Thyroid gland (tissue), 4 donors: Measurements from ENCODE around the gene UNC119. TPM values are rescaled to one million over a fixed set of nuclear protein-coding genes. Genes with fewer than 3 reads are reported as not detected.
A peak's percentile ranks its signal among the peaks of the same experiment; 100 is the strongest.

Source experiments
- DNase-seq, 2 donors: peaks; one replicate each; pipeline ENCODE4 v3.0.0-alpha.2; 2019
- H3K27ac ChIP-seq, 3 donors: fragments of 200-600 bp; sonication (generic); 1 replicate in 2 of 3; 2 replicates in 1 of 3; pipeline ENCODE4 v1.5.1; 2016 to 2019; ENCODE audit warnings: mild to moderate bottlenecking in 1 of 3, moderate library complexity in 1 of 3
- H3K27me3 ChIP-seq: fragments of 200-600 bp; sonication (generic); one replicate; pipeline ENCODE4 v1.5.1; 2019
- H3K36me3 ChIP-seq, 2 donors: fragments of 200-600 bp; sonication (generic); one replicate each; pipeline ENCODE4 v1.5.1; 2016 to 2019
- H3K4me1 ChIP-seq, 2 donors: fragments of 200-600 bp; sonication (generic); one replicate each; pipeline ENCODE4 v1.5.1; 2017 to 2019
- H3K4me3 ChIP-seq, 3 donors: fragments of 200-600 bp; sonication (generic); replicated peaks in 1 of 3; 1 replicate in 2 of 3; 2 replicates in 1 of 3; pipeline ENCODE4 v1.5.1; 2016; ENCODE audit warnings: mild to moderate bottlenecking in 1 of 3
- H3K9me3 ChIP-seq: fragments of 200-600 bp; sonication (generic); one replicate; pipeline ENCODE4 v1.5.1; 2017
- CTCF ChIP-seq, 6 experiments: fragments of 200-600 bp in 3 of 6; fragments of 450-650 bp in 3 of 6; sonication (generic) in 3 of 6; IDR thresholded peaks; one replicate each; pipeline ENCODE4 v1.5.1; 2016 to 2019; ENCODE audit warnings: antibody characterized with exemption in 6 of 6, mild to moderate bottlenecking in 2 of 6, inconsistent platforms in 1 of 6, moderate library complexity in 1 of 6
- POLR2A ChIP-seq, 2 donors: fragments of 450-650 bp; IDR thresholded peaks; one replicate each; pipeline ENCODE4 v1.6.1; 2017; ENCODE audit warnings: antibody characterized with exemption in 2 of 2, mild to moderate bottlenecking in 2 of 2, moderate library complexity in 1 of 2
- WGBS, 2 donors: methylation state at CpG; one replicate each; pipeline ENCODE4 v1.1.5; 2017; 5-methylcytosine and 5-hydroxymethylcytosine counted together
- intact Hi-C: fragments of 100-400 bp; cut with DNase I; formaldehyde crosslinking; loops from one replicate; pipeline ENCODE4 v1.15.1; 2023
- total RNA-seq, 4 donors: library from RNA; depleted of rRNA; stranded (reverse); fragments of >200 nt; gene quantifications; one replicate each; pipeline ENCODE4 v1.2.3, GENCODE V29; 2016

Gene UNC119
- total RNA-seq, 4 donors from 2014 or later, result 29.8 to 43.9 (median 36.0) TPM

- 96 to 100% methylated on average over 1 of the region's 1 CpG for whole genome bisulfite sequencing, 2 donors
- Histone ChIP-seq H3K4me1 (peaks cover 18 to 20% of the 10 kb centered on the region in 2 donors), H3K36me3 (no peaks in the 10 kb centered on the region), H3K9me3 (no peaks in the 10 kb centered on the region), H3K27ac (no peak overlapping the region), H3K27me3 (no peaks in the 10 kb centered on the region), H3K4me3 (no peak overlapping the region)
- no peak for DNase-seq
- no peak for TF ChIP-seq POLR2A (IDR thresholded peaks at IDR 0.05)
- TF ChIP-seq CTCF (IDR thresholded peaks at IDR 0.05), result no peak
- intact Hi-C loops, result no loop called here
Measured at GRCh38 chr17:28569446-28569845, 17.0 kb upstream of the UNC119 start.

GRCh38 chr17:28567604-28568003 is 15.2 kb upstream of the UNC119 start:
- DNase-seq, result no peak
- TF ChIP-seq CTCF (IDR thresholded peaks at IDR 0.05) (no peak), POLR2A (IDR thresholded peaks at IDR 0.05) (no peak)
- intact Hi-C loops, result no loop called here
- H3K4me3 ChIP-seq, result no peak overlapping the region
- WGBS, 2 donors, result 91 to 94% methylated on average over 3 of the region's 3 CpGs
- no peak overlapping the region for H3K27ac ChIP-seq
- no peaks in the 10 kb centered on the region for H3K9me3 ChIP-seq
- peaks cover 24% of the 10 kb centered on the region in 2 donors for H3K4me1 ChIP-seq
- peaks cover 3 to 9% of the 10 kb centered on the region in 2 donors for H3K36me3 ChIP-seq
- H3K27me3 ChIP-seq, result no peaks in the 10 kb centered on the region

- peak overlapping the region in 2 of 3 donors; percentile 28 to 35 for H3K27ac ChIP-seq
Measured at GRCh38 chr17:28563475-28563874, 11.1 kb upstream of the UNC119 start.

GRCh38 chr17:28555022-28555421 is 2.6 kb upstream of the UNC119 start:
- TF ChIP-seq POLR2A (IDR thresholded peaks at IDR 0.05) (no peak), CTCF (IDR thresholded peaks at IDR 0.05) (no peak)
- Histone ChIP-seq H3K4me1 (peaks cover 10 to 15% of the 10 kb centered on the region in 2 donors), H3K9me3 (no peaks in the 10 kb centered on the region), H3K27ac (no peak overlapping the region), H3K36me3 (peaks cover 55 to 56% of the 10 kb centered on the region in 2 donors), H3K4me3 (no peak overlapping the region), H3K27me3 (no peaks in the 10 kb centered on the region)
- WGBS, 2 donors, result 94 to 100% methylated on average over 3 of the region's 3 CpGs
- no peak for DNase-seq
- intact Hi-C loops, result no loop called here

More at GRCh38 chr17:28563475-28563874, 11.1 kb upstream of the UNC119 start:
- no peak for TF ChIP-seq CTCF (IDR thresholded peaks at IDR 0.05)
- no peak for TF ChIP-seq POLR2A (IDR thresholded peaks at IDR 0.05)
- peaks cover 4 to 6% of the 10 kb centered on the region in 2 donors for H3K4me1 ChIP-seq
- H3K27me3 ChIP-seq, result no peaks in the 10 kb centered on the region
- WGBS, 2 donors, result 76 to 87% methylated on average over 3 of the region's 3 CpGs
- peaks cover 32 to 38% of the 10 kb centered on the region in 2 donors for H3K36me3 ChIP-seq
- H3K4me3 ChIP-seq, result no peak overlapping the region
- DNase-seq, result peak; percentile 25 to 49
- no peaks in the 10 kb centered on the region for H3K9me3 ChIP-seq
- intact Hi-C loops, result no loop called here

- Histone ChIP-seq H3K36me3 (peaks cover 51 to 52% of the 10 kb centered on the region in 2 donors), H3K4me1 (peaks cover 10 to 18% of the 10 kb centered on the region in 2 donors), H3K4me3 (no peak overlapping the region), H3K27ac (no peak overlapping the region), H3K27me3 (no peaks in the 10 kb centered on the region), H3K9me3 (no peaks in the 10 kb centered on the region)
- no peak for TF ChIP-seq CTCF (IDR thresholded peaks at IDR 0.05)
- TF ChIP-seq POLR2A (IDR thresholded peaks at IDR 0.05), result no peak
- WGBS, 2 donors, result 82 to 94% methylated on average over 6 of the region's 6 CpGs
- intact Hi-C loops, result no loop called here
- DNase-seq, result no peak
Measured at GRCh38 chr17:28554565-28554964, 2.1 kb upstream of the UNC119 start.
